ENCODE measurements around the gene S1PR1. TPM values are rescaled to one million over a fixed set of nuclear protein-coding genes. Genes with fewer than 3 reads are reported as not detected.

The S1PR1 gene
- total RNA-seq, 1 donor, result 247 TPM

DNA sequence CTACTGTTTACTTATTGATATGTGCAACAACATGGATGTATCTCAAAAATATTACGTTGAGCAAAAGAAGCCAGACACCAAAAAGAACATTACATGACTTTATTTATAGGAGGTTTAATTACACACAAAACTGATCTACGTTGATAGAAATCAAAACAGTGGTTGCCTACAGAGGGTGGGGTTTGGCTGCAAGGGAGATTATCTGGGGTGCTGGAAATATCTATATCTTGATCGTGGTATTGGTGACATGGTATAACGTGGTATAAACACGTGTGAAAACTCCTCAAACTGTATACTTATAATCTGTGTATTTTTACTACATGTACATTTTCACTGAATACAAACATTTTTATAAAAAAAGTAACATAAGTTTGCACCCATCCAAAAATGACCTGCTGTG is 38.9 kb downstream of the S1PR1 start:
- Histone ChIP-seq H3K4me3 (ENCODE audit: low read length) (no peak overlapping the region), H3K4me1 (ENCODE audit: insufficient read depth, low read length) (peaks cover 44% of the 10 kb centered on the region), H3K9me3 (ENCODE audit: low read depth, low read length) (no peaks in the 10 kb centered on the region), H3K27me3 (ENCODE audit: insufficient read depth, low read length) (no peaks in the 10 kb centered on the region)

DNA sequence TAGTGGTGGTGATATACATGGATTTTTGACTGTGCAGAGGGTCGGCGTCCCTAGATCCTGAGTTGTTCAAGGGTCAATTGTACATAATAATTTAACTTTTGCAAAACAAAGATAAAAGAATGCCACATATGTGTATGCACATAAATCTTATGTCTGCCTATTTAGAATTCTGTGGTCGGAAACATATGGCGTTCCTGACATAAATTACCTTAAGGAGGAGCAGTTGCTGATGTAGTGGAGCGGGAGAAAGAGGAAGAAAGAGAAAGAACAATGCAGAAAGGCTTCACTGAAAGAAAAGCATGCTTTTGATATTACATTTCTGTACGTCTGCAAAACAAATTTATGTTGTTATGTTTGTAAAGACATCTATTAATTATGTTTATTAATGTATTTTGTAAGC is 40.0 kb downstream of the S1PR1 start:
- no peak overlapping the region for H3K4me3 ChIP-seq (ENCODE audit: low read length)
- H3K27me3 ChIP-seq (ENCODE audit: insufficient read depth, low read length), result no peaks in the 10 kb centered on the region
- H3K9me3 ChIP-seq (ENCODE audit: low read depth, low read length), result no peaks in the 10 kb centered on the region
- H3K4me1 ChIP-seq (ENCODE audit: insufficient read depth, low read length), result peaks cover 55% of the 10 kb centered on the region

DNA sequence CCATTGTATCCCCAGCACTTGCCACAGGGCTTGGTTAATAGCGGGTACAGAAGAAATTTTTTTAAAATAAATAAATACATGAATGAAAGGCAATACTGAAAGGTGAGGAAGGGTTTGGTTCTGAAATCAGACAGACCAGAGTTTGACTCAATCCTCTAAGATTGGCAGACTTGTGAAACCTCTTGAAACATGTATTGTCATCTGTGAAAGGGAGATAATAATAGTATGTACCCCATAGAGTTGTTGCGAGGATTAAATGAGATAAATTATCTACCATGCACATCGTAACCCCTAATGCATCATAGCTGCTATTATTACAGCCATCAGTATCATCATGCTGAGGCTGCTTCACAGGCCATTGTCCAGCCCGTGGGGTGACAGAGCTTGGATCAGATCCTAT is 41.4 kb downstream of the S1PR1 start:
- Histone ChIP-seq H3K9me3 (ENCODE audit: low read depth, low read length) (no peaks in the 10 kb centered on the region), H3K27me3 (ENCODE audit: insufficient read depth, low read length) (no peaks in the 10 kb centered on the region), H3K4me3 (ENCODE audit: low read length) (no peak overlapping the region), H3K4me1 (ENCODE audit: insufficient read depth, low read length) (peaks cover 69% of the 10 kb centered on the region)

DNA sequence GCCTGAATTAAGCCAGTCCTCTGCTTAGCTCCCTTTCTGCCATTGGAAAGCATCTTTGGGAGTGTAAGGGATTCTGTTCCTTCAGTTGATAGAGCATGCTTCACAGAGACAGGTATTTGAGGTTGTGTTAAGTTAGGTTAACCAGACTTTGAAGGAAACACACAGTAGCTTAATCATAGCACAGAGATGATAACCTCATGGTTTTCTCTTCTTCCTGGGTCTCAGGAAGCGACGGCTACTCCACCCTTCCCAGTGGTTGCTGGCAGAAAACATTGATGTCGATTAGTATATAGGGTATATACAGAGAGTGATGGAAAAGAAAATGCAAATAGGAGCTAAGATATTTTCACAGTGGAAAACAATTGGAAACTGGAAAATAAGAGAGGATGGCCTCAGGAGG is 42.0 kb downstream of the S1PR1 start:
- H3K4me1 ChIP-seq (ENCODE audit: insufficient read depth, low read length), result peaks cover 75% of the 10 kb centered on the region
- no peak overlapping the region for H3K4me3 ChIP-seq (ENCODE audit: low read length)
- H3K9me3 ChIP-seq (ENCODE audit: low read depth, low read length), result no peaks in the 10 kb centered on the region
- H3K27me3 ChIP-seq (ENCODE audit: insufficient read depth, low read length), result no peaks in the 10 kb centered on the region

DNA sequence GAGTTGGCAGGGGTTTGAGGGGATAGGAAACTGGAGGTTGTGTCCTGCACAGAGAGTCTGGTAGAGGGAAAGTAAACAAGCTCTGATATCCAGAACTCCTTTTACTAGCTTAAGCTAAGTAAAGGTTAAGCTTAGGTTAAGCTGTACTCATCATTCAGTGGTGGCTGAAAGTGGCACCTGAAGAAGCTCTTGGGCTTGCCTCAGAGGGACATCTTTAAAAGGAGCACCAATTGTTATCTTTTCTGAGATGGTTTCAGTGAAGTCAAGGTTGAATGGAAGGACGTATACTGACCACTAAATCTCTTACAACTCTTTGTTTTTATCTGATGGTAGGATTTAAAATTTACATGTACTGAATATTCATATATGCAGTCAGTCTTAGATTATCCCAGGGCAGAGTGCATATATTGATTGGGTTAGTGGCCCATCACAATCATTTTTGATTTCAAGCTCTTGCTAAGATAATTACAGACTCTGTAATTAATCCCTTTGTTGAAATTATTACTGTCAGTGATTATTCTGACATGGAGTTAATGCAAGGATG is 43.3 kb downstream of the S1PR1 start:
- Histone ChIP-seq H3K4me3 (ENCODE audit: low read length) (no peak overlapping the region), H3K4me1 (ENCODE audit: insufficient read depth, low read length) (peaks cover 83% of the 10 kb centered on the region), H3K27me3 (ENCODE audit: insufficient read depth, low read length) (no peaks in the 10 kb centered on the region), H3K9me3 (ENCODE audit: low read depth, low read length) (no peaks in the 10 kb centered on the region)

DNA sequence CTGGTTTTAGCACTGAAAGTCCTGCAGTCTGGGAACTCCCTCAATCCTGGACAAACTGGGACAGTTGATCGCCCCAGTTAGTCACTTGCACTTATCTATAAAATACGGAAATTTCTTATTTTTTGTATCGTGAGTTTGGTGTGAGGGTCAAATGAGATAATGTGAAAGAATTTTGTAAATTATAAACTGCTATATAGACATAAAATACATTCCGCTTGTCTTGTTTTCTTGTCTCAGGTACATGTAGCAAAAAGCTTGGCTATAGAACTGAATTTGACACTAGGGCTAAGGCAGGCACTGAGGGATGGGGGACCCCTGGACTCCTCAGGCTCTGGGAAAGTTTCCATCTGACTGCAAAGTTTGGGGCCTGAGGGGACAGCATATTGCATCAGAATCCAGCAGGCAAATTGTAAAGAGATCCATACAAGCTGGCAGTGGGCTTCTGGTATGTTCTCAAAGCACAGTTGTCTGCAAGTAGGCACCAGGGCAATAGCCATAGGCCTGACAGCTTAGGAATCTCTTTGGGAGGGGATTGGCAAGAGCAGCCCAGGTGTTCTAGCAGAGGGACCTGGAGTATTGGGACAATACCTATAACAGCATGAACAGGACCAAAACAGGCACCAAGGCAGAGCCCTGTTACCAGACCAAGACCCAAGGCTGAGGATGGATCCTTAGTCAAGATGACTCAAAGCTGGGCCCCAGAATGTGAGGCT is 44.3 kb downstream of the S1PR1 start:
- no peaks in the 10 kb centered on the region for H3K9me3 ChIP-seq (ENCODE audit: low read depth, low read length)
- H3K4me1 ChIP-seq (ENCODE audit: insufficient read depth, low read length), result peaks cover 82% of the 10 kb centered on the region
- H3K27me3 ChIP-seq (ENCODE audit: insufficient read depth, low read length), result no peaks in the 10 kb centered on the region
- H3K4me3 ChIP-seq (ENCODE audit: low read length), result no peak overlapping the region

DNA sequence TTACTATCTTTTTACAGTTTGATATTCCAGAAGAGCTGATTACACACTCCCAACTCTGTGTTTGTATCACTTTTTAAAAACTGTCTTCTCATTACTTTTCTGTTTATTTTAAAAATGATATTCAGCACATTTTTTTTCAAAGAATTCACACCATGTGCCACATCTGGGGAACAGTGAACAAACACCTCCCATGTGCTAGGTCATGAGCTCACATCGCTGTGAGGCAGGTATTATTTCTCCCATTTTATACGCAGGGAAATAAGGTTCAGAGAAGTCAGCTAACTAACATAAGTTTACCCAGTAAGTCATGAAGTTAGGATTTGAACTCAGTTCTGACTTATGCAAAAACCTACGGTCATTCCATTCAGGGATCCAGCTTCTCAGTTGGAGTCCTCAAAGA is 44.9 kb downstream of the S1PR1 start:
- Histone ChIP-seq H3K27me3 (ENCODE audit: insufficient read depth, low read length) (no peaks in the 10 kb centered on the region), H3K4me1 (ENCODE audit: insufficient read depth, low read length) (peaks cover 82% of the 10 kb centered on the region), H3K9me3 (ENCODE audit: low read depth, low read length) (no peaks in the 10 kb centered on the region), H3K4me3 (ENCODE audit: low read length) (no peak overlapping the region)

DNA sequence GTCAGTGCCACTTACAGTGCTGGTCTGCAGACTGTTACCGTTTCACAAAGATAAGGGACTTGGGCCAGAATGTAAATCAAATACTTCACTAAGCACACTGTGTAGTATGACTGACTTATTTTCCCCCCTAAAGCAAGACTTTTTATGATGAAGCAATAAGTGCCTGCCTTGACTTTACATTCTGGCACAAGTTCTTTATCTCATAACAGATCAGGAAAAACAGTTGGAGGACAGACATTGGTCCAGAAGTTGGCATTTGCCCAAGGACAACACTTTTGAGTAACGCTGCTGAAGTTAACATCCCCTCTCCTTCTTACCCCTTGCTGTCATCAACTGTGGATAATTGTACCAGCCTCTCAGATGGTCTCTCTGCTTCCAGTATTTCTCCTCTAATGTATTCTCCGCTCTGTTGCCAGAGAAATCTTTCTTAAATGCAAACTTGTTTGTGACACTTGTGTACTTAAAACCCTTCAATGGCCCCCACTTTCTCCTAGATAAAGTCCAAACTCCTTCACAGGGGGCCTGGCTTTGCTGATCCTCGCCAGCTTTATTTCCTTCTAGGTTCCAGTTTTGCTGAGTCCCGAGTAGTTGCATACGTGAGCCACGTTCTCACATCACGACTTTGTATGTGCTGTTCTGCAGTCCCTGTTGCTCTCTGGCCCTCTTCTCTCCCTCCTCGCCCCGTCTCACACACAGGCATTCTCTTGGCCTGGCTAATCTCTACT is 45.7 kb downstream of the S1PR1 start:
- no peaks in the 10 kb centered on the region for H3K27me3 ChIP-seq (ENCODE audit: insufficient read depth, low read length)
- no peaks in the 10 kb centered on the region for H3K9me3 ChIP-seq (ENCODE audit: low read depth, low read length)
- no peak overlapping the region for H3K4me3 ChIP-seq (ENCODE audit: low read length)
- H3K4me1 ChIP-seq (ENCODE audit: insufficient read depth, low read length), result peaks cover 76% of the 10 kb centered on the region

DNA sequence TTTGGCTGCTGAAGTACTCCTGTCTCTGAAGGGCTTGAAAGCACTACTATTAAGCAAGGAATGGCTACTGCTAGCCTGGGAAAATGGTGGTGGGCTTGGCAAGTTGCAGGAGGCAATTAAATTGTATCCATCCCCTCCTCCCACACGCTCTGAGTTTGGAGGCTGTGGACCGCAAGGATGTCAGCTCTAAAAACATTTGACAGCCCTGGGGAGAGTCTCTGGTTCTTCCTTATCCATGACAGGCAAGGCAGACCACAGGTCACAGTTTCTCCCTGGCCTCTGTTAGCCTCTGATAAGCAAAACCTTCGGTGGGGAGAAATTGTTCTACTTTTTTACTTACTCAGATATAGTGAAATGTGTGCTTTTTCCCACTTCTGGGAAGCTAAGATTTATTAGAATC is 46.6 kb downstream of the S1PR1 start:
- no peak overlapping the region for H3K4me3 ChIP-seq (ENCODE audit: low read length)
- H3K4me1 ChIP-seq (ENCODE audit: insufficient read depth, low read length), result peaks cover 74% of the 10 kb centered on the region
- no peaks in the 10 kb centered on the region for H3K9me3 ChIP-seq (ENCODE audit: low read depth, low read length)
- no peaks in the 10 kb centered on the region for H3K27me3 ChIP-seq (ENCODE audit: insufficient read depth, low read length)

DNA sequence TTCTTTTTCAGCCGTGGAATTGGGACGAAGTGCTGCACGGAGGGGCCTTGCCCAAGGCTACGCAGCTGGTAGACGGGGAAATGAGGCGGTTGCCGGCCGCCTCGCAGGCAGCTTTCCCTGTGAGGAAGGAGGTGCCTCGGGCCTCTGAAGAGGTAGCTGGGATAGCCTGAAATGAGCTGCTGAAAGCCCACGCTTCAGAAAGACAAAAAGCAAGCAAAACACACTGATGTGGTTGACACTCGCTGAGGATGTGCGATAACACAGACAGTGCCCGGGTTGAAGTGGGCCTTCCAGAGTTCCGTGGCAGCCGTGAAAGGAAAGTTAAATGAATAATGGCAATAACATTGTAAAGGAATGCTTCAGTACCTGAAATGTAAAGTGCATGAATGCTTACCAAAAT is 47.2 kb downstream of the S1PR1 start:
- peaks cover 68% of the 10 kb centered on the region for H3K4me1 ChIP-seq (ENCODE audit: insufficient read depth, low read length)
- H3K27me3 ChIP-seq (ENCODE audit: insufficient read depth, low read length), result no peaks in the 10 kb centered on the region
- H3K9me3 ChIP-seq (ENCODE audit: low read depth, low read length), result no peaks in the 10 kb centered on the region
- no peak overlapping the region for H3K4me3 ChIP-seq (ENCODE audit: low read length)

DNA sequence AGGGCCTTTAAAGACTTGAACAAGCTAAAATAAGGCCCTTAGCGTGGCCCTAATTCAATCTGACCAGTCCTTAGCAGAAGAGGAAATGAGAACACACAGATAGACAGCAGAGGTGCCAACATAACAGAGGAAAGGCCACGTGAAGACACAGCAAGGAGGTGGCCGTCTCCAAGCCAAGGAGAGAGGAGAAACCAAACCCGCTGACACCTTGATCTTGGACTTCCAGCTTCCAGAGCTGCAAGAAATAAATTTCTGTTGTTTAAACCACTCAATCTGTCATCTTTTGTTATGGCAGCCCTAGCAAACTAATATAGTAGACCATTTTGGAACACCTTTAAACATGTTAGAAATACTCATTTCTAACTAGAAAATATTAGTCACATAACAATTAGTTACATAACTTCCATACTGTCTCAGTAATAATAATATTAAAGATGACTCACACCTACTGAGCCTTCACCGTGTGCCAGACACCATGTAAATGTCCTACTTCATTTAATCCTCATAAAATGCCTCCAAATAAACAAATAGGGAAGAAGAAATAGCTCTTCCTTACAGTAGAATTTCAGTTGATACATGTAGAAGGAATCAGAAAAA is 47.9 kb downstream of the S1PR1 start:
- no peaks in the 10 kb centered on the region for H3K9me3 ChIP-seq (ENCODE audit: low read depth, low read length)
- H3K27me3 ChIP-seq (ENCODE audit: insufficient read depth, low read length), result no peaks in the 10 kb centered on the region
- peaks cover 63% of the 10 kb centered on the region for H3K4me1 ChIP-seq (ENCODE audit: insufficient read depth, low read length)
- H3K4me3 ChIP-seq (ENCODE audit: low read length), result no peak overlapping the region

DNA sequence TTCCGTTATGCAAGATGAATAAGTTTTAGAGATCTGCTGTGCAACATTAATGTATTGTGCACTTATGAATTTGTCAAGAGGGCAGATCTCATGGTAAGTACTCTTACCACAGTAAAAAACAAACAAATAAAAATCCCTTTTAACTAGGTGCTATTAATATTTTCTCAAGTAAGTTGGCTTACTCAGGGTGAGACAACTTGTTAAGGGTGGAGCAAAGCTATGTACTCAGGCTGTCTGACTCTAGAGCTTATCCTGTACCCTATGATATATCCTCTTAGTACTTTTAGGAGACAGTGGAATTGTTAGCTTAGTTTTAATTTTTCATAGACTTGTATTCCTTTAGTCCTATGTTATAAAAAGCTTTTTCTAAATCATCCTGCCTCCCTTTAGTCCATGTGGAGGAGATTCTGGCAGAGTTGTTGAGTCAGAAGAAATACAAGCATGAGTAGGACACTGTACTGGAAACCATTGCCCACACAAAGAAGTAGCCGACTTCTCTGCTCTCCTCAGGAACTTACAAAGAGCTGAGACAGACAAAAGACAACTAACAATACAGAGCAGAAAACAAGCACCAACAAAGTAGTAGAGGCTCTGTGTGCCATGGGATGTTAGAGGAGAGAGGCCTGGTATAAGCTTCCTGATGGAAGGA is 49.2 kb downstream of the S1PR1 start:
- H3K9me3 ChIP-seq (ENCODE audit: low read depth, low read length), result no peaks in the 10 kb centered on the region
- no peak overlapping the region for H3K4me3 ChIP-seq (ENCODE audit: low read length)
- H3K4me1 ChIP-seq (ENCODE audit: insufficient read depth, low read length), result peaks cover 62% of the 10 kb centered on the region
- no peaks in the 10 kb centered on the region for H3K27me3 ChIP-seq (ENCODE audit: insufficient read depth, low read length)

DNA sequence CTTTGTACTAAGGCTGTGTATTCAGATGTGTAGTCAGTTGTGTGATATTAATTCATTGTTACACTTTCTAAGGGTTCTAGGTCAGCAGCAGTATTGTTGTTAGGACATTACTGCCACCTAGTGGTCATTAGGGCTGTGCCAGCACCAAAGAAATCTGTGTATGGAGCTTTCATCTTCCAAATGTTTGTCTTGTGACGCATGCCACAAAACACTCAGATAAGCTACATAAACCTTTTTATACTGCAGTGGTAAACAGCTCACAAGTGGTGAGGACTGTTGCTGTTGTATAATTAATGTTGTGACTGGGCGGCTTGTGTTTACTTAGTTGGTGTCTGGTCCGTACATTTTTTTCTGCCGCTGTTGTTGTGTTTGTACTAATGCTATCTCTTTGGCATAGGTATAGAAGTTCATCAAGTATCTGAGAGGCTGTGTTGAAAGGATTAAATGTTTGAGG is 51.7 kb downstream of the S1PR1 start:
- Histone ChIP-seq H3K27me3 (ENCODE audit: insufficient read depth, low read length) (no peaks in the 10 kb centered on the region), H3K4me1 (ENCODE audit: insufficient read depth, low read length) (peaks cover 62% of the 10 kb centered on the region), H3K4me3 (ENCODE audit: low read length) (no peak overlapping the region), H3K9me3 (ENCODE audit: low read depth, low read length) (no peaks in the 10 kb centered on the region)

DNA sequence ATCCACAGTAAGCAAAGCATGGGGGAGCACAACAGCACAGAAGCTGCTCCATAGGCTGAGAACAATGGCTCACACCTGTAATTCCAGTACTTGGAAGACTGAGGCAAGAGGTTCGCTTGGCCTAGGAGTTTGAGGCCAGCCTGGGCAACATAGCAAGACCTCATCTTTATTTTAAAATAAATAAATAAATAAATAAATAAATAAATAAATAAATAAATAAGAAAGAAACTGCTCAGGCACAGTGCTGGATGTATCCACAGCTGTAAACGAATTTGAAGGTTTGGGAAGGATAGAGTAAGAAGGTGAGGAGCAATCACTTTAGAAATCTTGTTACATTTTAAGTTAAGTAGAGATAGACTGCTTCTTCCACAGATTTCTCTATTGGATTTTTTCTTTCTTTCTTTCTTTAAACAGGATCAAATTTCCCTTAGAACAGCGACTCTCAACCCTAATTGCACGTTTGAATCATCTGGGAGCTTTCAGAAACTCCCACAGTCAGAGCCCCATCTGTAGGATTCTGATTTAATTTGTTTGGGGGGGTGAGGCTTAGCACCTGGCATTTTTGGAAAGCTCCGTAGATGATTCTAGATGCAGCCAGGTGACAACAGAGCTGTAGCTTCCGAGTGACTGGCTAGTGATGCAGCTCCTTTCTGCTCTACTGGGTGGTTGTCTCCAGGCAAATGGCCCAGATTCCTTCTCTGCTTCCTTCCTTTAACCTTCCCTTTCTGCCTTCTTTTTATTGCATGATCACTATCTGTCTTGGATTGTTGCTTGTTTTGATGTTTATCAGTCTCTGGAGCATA is 53.5 kb downstream of the S1PR1 start:
- Histone ChIP-seq H3K4me1 (ENCODE audit: insufficient read depth, low read length) (peaks cover 58% of the 10 kb centered on the region), H3K4me3 (ENCODE audit: low read length) (no peak overlapping the region), H3K9me3 (ENCODE audit: low read depth, low read length) (no peaks in the 10 kb centered on the region), H3K27me3 (ENCODE audit: insufficient read depth, low read length) (no peaks in the 10 kb centered on the region)
